Activated CD8-positive, alpha-beta T cell treated with anti-CD3 and anti-CD28 coated beads for 36 hours (primary cell): ENCODE results near the gene ANKRD61. TPM values are rescaled to one million over a fixed set of nuclear protein-coding genes. Genes with fewer than 3 reads are reported as not detected.

Source experiments
- ATAC-seq: fragments of 200-7000 bp; cut with Tn5 transposase; one replicate; pipeline ENCODE4 v1.10.0; 2021; ENCODE audit warnings: mild to moderate bottlenecking, moderate library complexity
- CTCF ChIA-PET: fragments of 350-600 bp; sonication (Branson Sonifier 250); formaldehyde crosslinking; loops from one replicate; lab custom pipeline; 2021; ENCODE audit warnings: antibody characterized with exemption; lab: Charles Lee
- POLR2A ChIA-PET: fragments of 350-600 bp; sonication (Branson Sonifier 250); formaldehyde crosslinking; loops from one replicate; lab custom pipeline; 2021; ENCODE audit warnings: antibody characterized with exemption; lab: Charles Lee
- DNase-seq: peaks from one replicate; pipeline ENCODE4 v3.0.0-alpha.2; 2020
- H3K27ac Mint-ChIP-seq: one replicate; pipeline ENCODE4 v1.8.0; 2021; ENCODE audit warnings: mild to moderate bottlenecking, mixed read lengths
- H3K27me3 Mint-ChIP-seq: one replicate; pipeline ENCODE4 v1.8.0; 2021; ENCODE audit warnings: mixed read lengths
- H3K36me3 Mint-ChIP-seq: one replicate; pipeline ENCODE4 v1.8.0; 2021; ENCODE audit warnings: low read depth, mixed read lengths
- H3K4me1 Mint-ChIP-seq: one replicate; pipeline ENCODE4 v1.8.0; 2021; ENCODE audit warnings: low read depth, mixed read lengths
- H3K4me3 Mint-ChIP-seq: one replicate; pipeline ENCODE4 v1.8.0; 2021; ENCODE audit warnings: mild to moderate bottlenecking, moderate library complexity, mixed read lengths
- H3K9me3 Mint-ChIP-seq: one replicate; pipeline ENCODE4 v1.8.0; 2021; ENCODE audit warnings: mixed read lengths
- CTCF ChIP-seq: fragments of 200-600 bp; IDR thresholded peaks from one replicate; pipeline ENCODE4 v1.8.0; 2022; ENCODE audit warnings: antibody characterized with exemption, mild to moderate bottlenecking
- intact Hi-C: fragments of 100-400 bp; cut with micrococcal nuclease; formaldehyde crosslinking; loops from one replicate; pipeline ENCODE4 v1.10.0; 2022
- total RNA-seq, 2 experiments: library from RNA; stranded (reverse); gene quantifications; one replicate each; pipeline ENCODE4 v1.2.3, GENCODE V29; 2021

The ANKRD61 gene
- total RNA-seq, 2 experiments from 2014 or later = 0.27 TPM; not detected in 1

- peaks cover 78% of the 10 kb centered on the region for H3K36me3 Mint-ChIP-seq
- ChIA-PET POLR2A (interaction anchor here (0.7 to 1.9 kb wide), 2 partner anchors 8 to 21 kb away, joined by 3 to 4 read pairs; no protein-coding TSS in a partner anchor), CTCF (interaction anchor here (0.6 to 1.9 kb wide), 4 partner anchors 13 to 299 kb away, joined by 3 to 6 read pairs (median 3); no protein-coding TSS in a partner anchor)
- peaks cover 17% of the 10 kb centered on the region for H3K4me1 Mint-ChIP-seq
- no peak for ATAC-seq
- TF ChIP-seq CTCF = no peak
- no peaks in the 10 kb centered on the region for H3K9me3 Mint-ChIP-seq
- H3K4me3 Mint-ChIP-seq = no peak overlapping the region
- DNase-seq = no peak
- H3K27ac Mint-ChIP-seq = peak overlapping the region; percentile 9
- intact Hi-C loops = no loop called here
- no peaks in the 10 kb centered on the region for H3K27me3 Mint-ChIP-seq
Observed at GRCh38 chr7:6023974-6024435, 7.2 kb upstream of the ANKRD61 start.

GRCh38 chr7:6026011-6026819, 5.0 kb upstream of the ANKRD61 start:
- peaks cover 17% of the 10 kb centered on the region for H3K4me1 Mint-ChIP-seq
- intact Hi-C loops = no loop called here
- ATAC-seq = peak; percentile 99
- peak overlapping the region; percentile 82 for H3K27ac Mint-ChIP-seq
- POLR2A ChIA-PET = interaction anchor here (0.6 to 1.7 kb wide), 7 partner anchors 11 to 599 kb away, joined by 3 to 5 read pairs (median 4); partner anchors contain the start of genes AIMP2 and PMS2
- CTCF ChIA-PET = interaction anchor here (1.3 to 1.4 kb wide), 3 partner anchors 80 to 297 kb away, joined by 3 to 7 read pairs (median 5); no protein-coding TSS in a partner anchor
- DNase-seq = peak; percentile 81
- no peaks in the 10 kb centered on the region for H3K9me3 Mint-ChIP-seq
- peaks cover 66% of the 10 kb centered on the region for H3K36me3 Mint-ChIP-seq
- H3K27me3 Mint-ChIP-seq = no peaks in the 10 kb centered on the region
- H3K4me3 Mint-ChIP-seq = peak overlapping the region; percentile 11
- no peak for TF ChIP-seq CTCF

GRCh38 chr7:6026820-6027311, 4.3 kb upstream of the ANKRD61 start:
- no peaks in the 10 kb centered on the region for H3K9me3 Mint-ChIP-seq
- ChIA-PET POLR2A (interaction anchor here (0.6 to 1.7 kb wide), 9 partner anchors 10 to 598 kb away, joined by 3 to 5 read pairs (median 4); partner anchors contain the start of genes AIMP2 and PMS2), CTCF (interaction anchor here (0.9 to 1.4 kb wide), 5 partner anchors 11 to 296 kb away, joined by 3 to 7 read pairs (median 4); no protein-coding TSS in a partner anchor)
- ATAC-seq = no peak
- peak overlapping the region; percentile 82 for H3K27ac Mint-ChIP-seq
- H3K36me3 Mint-ChIP-seq = peaks cover 62% of the 10 kb centered on the region
- no peaks in the 10 kb centered on the region for H3K27me3 Mint-ChIP-seq
- DNase-seq = peak; percentile 22
- H3K4me3 Mint-ChIP-seq = no peak overlapping the region
- intact Hi-C loops = no loop called here
- peaks cover 21% of the 10 kb centered on the region for H3K4me1 Mint-ChIP-seq
- no peak for TF ChIP-seq CTCF

- H3K9me3 Mint-ChIP-seq = no peaks in the 10 kb centered on the region
- no peak for TF ChIP-seq CTCF
- DNase-seq (no peak), ATAC-seq (no peak)
- no peak overlapping the region for H3K27ac Mint-ChIP-seq
- H3K4me3 Mint-ChIP-seq = no peak overlapping the region
- ChIA-PET POLR2A (interaction anchor here (0.9 to 1.7 kb wide), 5 partner anchors 9 to 33 kb away, joined by 3 to 4 read pairs (median 3); no protein-coding TSS in a partner anchor), CTCF (interaction anchor here (0.9 to 1.4 kb wide), 2 partner anchors 12 to 32 kb away, joined by 3 to 4 read pairs; no protein-coding TSS in a partner anchor)
- H3K27me3 Mint-ChIP-seq = no peaks in the 10 kb centered on the region
- intact Hi-C loops = no loop called here
- H3K4me1 Mint-ChIP-seq = peaks cover 28% of the 10 kb centered on the region
- peaks cover 57% of the 10 kb centered on the region for H3K36me3 Mint-ChIP-seq
Observed at GRCh38 chr7:6027806-6028365, 3.3 kb upstream of the ANKRD61 start.
